K562 (cell line): ENCODE results near the gene POLR3GL. TPM values are rescaled to one million over a fixed set of nuclear protein-coding genes. Genes with fewer than 3 reads are reported as not detected.

ENCODE experiments used
- CHD2 ChIP-seq: IDR thresholded peaks from 2 replicates; pipeline ENCODE4 v1.6.1; 2011; ENCODE audit warnings: low read depth, low read length
- COPS2 ChIP-seq: fragments of 450-650 bp; conservative IDR thresholded peaks from 2 replicates; pipeline ENCODE4 v1.6.1; 2016; ENCODE audit warnings: mild to moderate bottlenecking, moderate library complexity
- CREB1 ChIP-seq, 2 experiments: sonication (generic) in 1 of 2; formaldehyde crosslinking in 1 of 2; IDR thresholded peaks; 2 replicates each; pipeline versions ENCODE4 v1.6.1 to v1.8.0; 2012 to 2022; ENCODE audit warnings: inconsistent platforms in 1 of 2, mild to moderate bottlenecking in 1 of 2, missing genetic modification reagents in 1 of 2, moderate library complexity in 1 of 2
- CSDE1 ChIP-seq, 2 experiments: fragments of 450-650 bp; IDR thresholded peaks; 2 replicates each; pipeline ENCODE4 v1.6.1; 2016; ENCODE audit warnings: mild to moderate bottlenecking in 1 of 2
- GABPB1 ChIP-seq: sonication (generic); formaldehyde crosslinking; IDR thresholded peaks from 2 replicates; pipeline ENCODE4 v1.8.0; 2022; ENCODE audit warnings: mild to moderate bottlenecking, missing genetic modification reagents
- HSF4 ChIP-seq: fragments of 250-450 bp; sonication (Bioruptor Pico); IDR thresholded peaks from 2 replicates; pipeline ENCODE4 v2.1.2; 2022; ENCODE audit warnings: mild to moderate bottlenecking, moderate library complexity, borderline replicate concordance
- KDM4B ChIP-seq, 2 experiments: fragments of 450-650 bp in 1 of 2; sonication (generic) in 1 of 2; IDR thresholded peaks; 2 replicates each; pipeline ENCODE4 v1.6.1; 2016 to 2017; ENCODE audit warnings: borderline replicate concordance in 2 of 2, antibody characterized with exemption in 1 of 2, low read depth in 1 of 2, mild to moderate bottlenecking in 1 of 2
- MCM5 ChIP-seq: fragments of 450-650 bp; IDR thresholded peaks from 2 replicates; pipeline ENCODE4 v1.6.1; 2016; ENCODE audit warnings: low read depth
- NR3C1 ChIP-seq: sonication (generic); formaldehyde crosslinking; IDR thresholded peaks from 2 replicates; pipeline ENCODE4 v1.8.1; 2022; ENCODE audit warnings: missing genetic modification reagents
- POLR2AphosphoS5 ChIP-seq: IDR thresholded peaks from 2 replicates; pipeline ENCODE4 v1.6.1; 2011; ENCODE audit warnings: mild to moderate bottlenecking, low read depth, low read length, moderate library complexity; ENCODE audit not compliant: control insufficient read depth, insufficient read depth
- SMAD4 ChIP-seq: fragments of 250-450 bp; sonication (Bioruptor Pico); conservative IDR thresholded peaks from 2 replicates; pipeline ENCODE4 v1.8.0; 2021; ENCODE audit warnings: inconsistent platforms, mild to moderate bottlenecking, moderate library complexity
- SMARCA5 ChIP-seq: fragments of 450-650 bp; IDR thresholded peaks from 2 replicates; pipeline ENCODE4 v1.6.1; 2016
- SRSF3 ChIP-seq: fragments of 200-400 bp; formaldehyde crosslinking; IDR thresholded peaks from 2 replicates; pipeline ENCODE4 v1.6.1; 2016; ENCODE audit warnings: mild to moderate bottlenecking, low read length, moderate library complexity; ENCODE audit not compliant: insufficient read depth
- SRSF9 ChIP-seq: fragments of 200-400 bp; formaldehyde crosslinking; IDR thresholded peaks from 2 replicates; pipeline ENCODE4 v1.6.1; 2017; ENCODE audit warnings: low read depth, low read length, borderline replicate concordance
- TAF1 ChIP-seq: IDR thresholded peaks from 2 replicates; pipeline ENCODE4 v1.6.1; 2011; ENCODE audit warnings: mild to moderate bottlenecking, low read length, moderate library complexity; ENCODE audit not compliant: insufficient read depth, control insufficient read depth, severe bottlenecking; ENCODE audit errors: extremely low read depth
- ZBTB8A ChIP-seq: fragments of 450-650 bp; IDR thresholded peaks from 2 replicates; pipeline ENCODE4 v1.6.1; 2018; ENCODE audit warnings: mild to moderate bottlenecking, moderate library complexity; ENCODE audit not compliant: partially characterized antibody
- ZEB2 ChIP-seq: fragments of 450-650 bp; IDR thresholded peaks from 2 replicates; pipeline ENCODE4 v1.6.1; 2016
- ZFPM2 ChIP-seq: fragments of 250-450 bp; sonication (Bioruptor Pico); IDR thresholded peaks from 2 replicates; pipeline ENCODE4 v1.5.1; 2022; ENCODE audit warnings: mild to moderate bottlenecking
- ZKSCAN8 ChIP-seq: fragments of 200-800 bp; sonication (Bioruptor generic); IDR thresholded peaks from 2 replicates; pipeline ENCODE4 v1.6.1; 2016; ENCODE audit warnings: missing genetic modification characterization, missing compliant biosample characterization
- ZNF184 ChIP-seq: sonication (generic); formaldehyde crosslinking; IDR thresholded peaks from 2 replicates; pipeline ENCODE4 v1.5.0; 2020; ENCODE audit warnings: missing genetic modification reagents
- ZNF551 ChIP-seq: fragments of 250-450 bp; sonication (Bioruptor Pico); IDR thresholded peaks from 2 replicates; pipeline ENCODE4 v1.5.0; 2021; ENCODE audit warnings: mild to moderate bottlenecking, moderate library complexity
- ZNF668 ChIP-seq: fragments of 250-450 bp; sonication (Bioruptor Pico); IDR thresholded peaks from 2 replicates; pipeline ENCODE4 v1.8.0; 2022; ENCODE audit warnings: mild to moderate bottlenecking, inconsistent platforms
- ZNF785 ChIP-seq: fragments of 250-450 bp; sonication (Bioruptor Pico); IDR thresholded peaks from 2 replicates; pipeline ENCODE4 v1.4.0; 2020; ENCODE audit warnings: mild to moderate bottlenecking
- ZZZ3 ChIP-seq: fragments of 450-650 bp; IDR thresholded peaks from 2 replicates; pipeline ENCODE4 v1.6.1; 2016; ENCODE audit warnings: antibody characterized with exemption, mild to moderate bottlenecking, moderate library complexity
- polyA plus RNA-seq, 8 experiments: library from polyadenylated mRNA; depleted of rRNA in 4 of 8; stranded (reverse) in 5 of 8; unstranded in 3 of 8; fragments of >200 nt; fragmentation: Nextera tagmentation in 2 of 8; fragmentation: Illumina TruSeq in 1 of 8; extraction: Ambion mirVana in 2 of 8; extraction: Trizol in 1 of 8; gene quantifications; 2 replicates each; pipeline versions ENCODE4 v1.2.1 to v1.2.3, GENCODE V29; 2011 to 2014; ENCODE audit warnings: inconsistent platforms in 1 of 8, missing spikeins in 1 of 8
- total RNA-seq, 7 experiments: library from RNA; depleted of rRNA in 6 of 7; stranded (reverse); fragments of >200 nt in 6 of 7; fragmentation: Illumina TruSeq in 2 of 7; extraction: Trizol in 2 of 7; gene quantifications; 2 replicates each; pipeline versions ENCODE4 v1.2.1 to v1.2.3, GENCODE V29; 2011 to 2021; ENCODE audit warnings: low replicate concordance in 1 of 7
- TF ChIP-seq, protein P1 (sequence below): fragments of 250-450 bp; sonication (Bioruptor Pico); IDR thresholded peaks from 2 replicates; pipeline ENCODE4 v1.4.0; 2020

The POLR3GL gene
- total and polyA plus RNA-seq, 9 of the 15 experiments (the other 6 are each of a cell fraction or from before 2014, with no cell fraction given) = 14.6 to 48.4 (median 38.2) TPM

DNA sequence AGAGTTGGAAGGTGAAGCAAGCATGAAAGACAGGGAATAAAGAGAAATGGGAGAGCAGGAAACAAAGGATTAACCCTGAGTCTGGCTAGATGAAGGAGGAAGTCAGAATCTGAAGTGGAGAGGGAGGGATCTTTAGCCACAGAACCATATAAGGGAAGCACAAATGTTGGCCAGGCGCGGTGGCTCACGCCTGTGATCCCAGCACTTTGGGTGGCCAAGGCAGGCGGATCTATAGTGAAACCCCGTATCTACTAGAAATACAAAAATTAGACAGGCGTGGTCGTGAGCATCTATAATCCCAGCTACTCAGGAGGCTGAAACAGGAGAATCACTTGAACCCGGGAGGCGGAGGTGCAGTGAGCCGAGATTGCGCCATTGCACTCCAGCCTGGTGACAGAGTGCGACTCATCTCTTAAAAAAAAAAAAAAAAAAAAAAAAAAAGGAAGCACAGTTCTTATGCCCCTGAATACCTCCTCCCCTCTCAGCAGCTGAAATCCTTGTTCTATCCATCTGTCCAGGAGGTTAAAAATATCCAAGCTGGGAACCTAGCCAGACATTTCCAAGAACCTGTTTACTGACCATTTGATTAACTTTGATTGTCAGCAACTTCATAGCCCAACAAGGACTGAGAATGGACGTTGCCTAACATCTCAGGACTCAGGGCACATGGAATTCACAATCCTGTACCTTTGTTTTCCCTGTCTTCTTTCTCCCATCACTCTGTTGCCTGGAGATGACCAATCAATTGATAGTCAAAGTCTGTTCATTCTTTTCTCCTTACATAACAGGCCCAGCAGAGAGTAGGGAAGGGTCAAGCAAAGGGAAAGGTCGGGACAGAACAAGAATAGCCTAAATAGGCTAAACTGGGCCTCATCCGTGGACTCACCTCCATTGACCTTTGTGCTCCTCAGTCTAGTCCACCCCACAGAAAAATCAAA, 21.3 kb downstream of the POLR3GL start (continued):
- TF ChIP-seq POLR2AphosphoS5 (no peak), SRSF9 (no peak), SMARCA5 (no peak), COPS2 (no peak), CREB1 (IDR thresholded peaks at IDR 0.05) (no peak), CREB1 (CRISPR knock-in tag; IDR thresholded peaks at IDR 0.05) (0 out of 2 replicates have a peak, but pooled peaks have one; percentile 44), ZNF551 (CRISPR knock-in tag) (no peak), KDM4B (IDR thresholded peaks at IDR 0.05; ENCODE audit: borderline replicate concordance in 2 of 2, low read depth in 1 of 2) (no peak), ZEB2 (no peak), HSF4 (no peak), ZNF668 (CRISPR knock-in tag) (no peak), ZNF184 (no peak), CSDE1 (IDR thresholded peaks at IDR 0.05) (no peak), GABPB1 (peak; percentile 50; the same call in 1 of the 2 replicates), ZBTB8A (no peak), ZZZ3 (no peak), SRSF3 (no peak), ZNF785 (CRISPR knock-in tag) (no peak), SMAD4 (no peak), CHD2 (no peak), TAF1 (no peak), ZFPM2 (no peak), ZKSCAN8 (CRISPR knock-in tag) (0 out of 2 replicates have a peak, but pooled peaks have one; percentile 44), MCM5 (no peak), NR3C1 (no peak)
- TF ChIP-seq, protein P1, sequence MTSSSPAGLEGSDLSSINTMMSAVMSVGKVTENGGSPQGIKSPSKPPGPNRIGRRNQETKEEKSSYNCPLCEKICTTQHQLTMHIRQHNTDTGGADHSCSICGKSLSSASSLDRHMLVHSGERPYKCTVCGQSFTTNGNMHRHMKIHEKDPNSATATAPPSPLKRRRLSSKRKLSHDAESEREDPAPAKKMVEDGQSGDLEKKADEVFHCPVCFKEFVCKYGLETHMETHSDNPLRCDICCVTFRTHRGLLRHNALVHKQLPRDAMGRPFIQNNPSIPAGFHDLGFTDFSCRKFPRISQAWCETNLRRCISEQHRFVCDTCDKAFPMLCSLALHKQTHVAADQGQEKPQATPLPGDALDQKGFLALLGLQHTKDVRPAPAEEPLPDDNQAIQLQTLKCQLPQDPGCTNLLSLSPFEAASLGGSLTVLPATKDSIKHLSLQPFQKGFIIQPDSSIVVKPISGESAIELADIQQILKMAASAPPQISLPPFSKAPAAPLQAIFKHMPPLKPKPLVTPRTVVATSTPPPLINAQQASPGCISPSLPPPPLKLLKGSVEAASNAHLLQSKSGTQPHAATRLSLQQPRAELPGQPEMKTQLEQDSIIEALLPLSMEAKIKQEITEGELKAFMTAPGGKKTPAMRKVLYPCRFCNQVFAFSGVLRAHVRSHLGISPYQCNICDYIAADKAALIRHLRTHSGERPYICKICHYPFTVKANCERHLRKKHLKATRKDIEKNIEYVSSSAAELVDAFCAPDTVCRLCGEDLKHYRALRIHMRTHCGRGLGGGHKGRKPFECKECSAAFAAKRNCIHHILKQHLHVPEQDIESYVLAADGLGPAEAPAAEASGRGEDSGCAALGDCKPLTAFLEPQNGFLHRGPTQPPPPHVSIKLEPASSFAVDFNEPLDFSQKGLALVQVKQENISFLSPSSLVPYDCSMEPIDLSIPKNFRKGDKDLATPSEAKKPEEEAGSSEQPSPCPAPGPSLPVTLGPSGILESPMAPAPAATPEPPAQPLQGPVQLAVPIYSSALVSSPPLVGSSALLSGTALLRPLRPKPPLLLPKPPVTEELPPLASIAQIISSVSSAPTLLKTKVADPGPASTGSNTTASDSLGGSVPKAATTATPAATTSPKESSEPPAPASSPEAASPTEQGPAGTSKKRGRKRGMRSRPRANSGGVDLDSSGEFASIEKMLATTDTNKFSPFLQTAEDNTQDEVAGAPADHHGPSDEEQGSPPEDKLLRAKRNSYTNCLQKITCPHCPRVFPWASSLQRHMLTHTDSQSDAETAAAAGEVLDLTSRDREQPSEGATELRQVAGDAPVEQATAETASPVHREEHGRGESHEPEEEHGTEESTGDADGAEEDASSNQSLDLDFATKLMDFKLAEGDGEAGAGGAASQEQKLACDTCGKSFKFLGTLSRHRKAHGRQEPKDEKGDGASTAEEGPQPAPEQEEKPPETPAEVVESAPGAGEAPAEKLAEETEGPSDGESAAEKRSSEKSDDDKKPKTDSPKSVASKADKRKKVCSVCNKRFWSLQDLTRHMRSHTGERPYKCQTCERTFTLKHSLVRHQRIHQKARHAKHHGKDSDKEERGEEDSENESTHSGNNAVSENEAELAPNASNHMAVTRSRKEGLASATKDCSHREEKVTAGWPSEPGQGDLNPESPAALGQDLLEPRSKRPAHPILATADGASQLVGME (CRISPR knock-in tag) = no peak
